ENCODE data around the gene GDI2.

The GDI2 gene

GRCh38 chr10:5813341-5814109, at the start of gene GDI2:
Gene GDI2, minus strand, starts transcription at chr10:5813434. Its CDS starts 176 bp downstream, at chr10:5813258.
- H3K27ac ChIP-seq, result peak within 1 kb of the TSS; percentile 99
- TF ChIP-seq CTCF (IDR thresholded peaks at IDR 0.05; ENCODE audit: low read depth, low read length), result no peak
- H3K4me3 ChIP-seq (ENCODE audit: low read depth, low read length), result peak within 1 kb of the TSS; percentile 90
- no peaks in the 10 kb centered on the region; the same call in 1 of the 2 replicates for H3K36me3 ChIP-seq
- no peaks in the 10 kb centered on the region for H3K27me3 ChIP-seq (ENCODE audit: insufficient read depth, low read depth, severe bottlenecking)
- DNase-seq, result peak; percentile 90
- H3K9me3 ChIP-seq (ENCODE audit: severe bottlenecking), result no peaks in the 10 kb centered on the region

GRCh38 chr10:5862360-5862961, 49.2 kb upstream of the GDI2 start:
- H3K27ac ChIP-seq, result no peak overlapping the region
- DNase-seq, result no peak
- H3K4me3 ChIP-seq (ENCODE audit: low read depth, low read length), result no peak overlapping the region

GRCh38 chr10:5860066-5860465, 46.8 kb upstream of the GDI2 start:
- Histone ChIP-seq H3K4me3 (ENCODE audit: low read depth, low read length) (no peak overlapping the region), H3K9me3 (ENCODE audit: severe bottlenecking) (no peaks in the 10 kb centered on the region), H3K36me3 (no peaks in the 10 kb centered on the region), H3K27ac (no peak overlapping the region), H3K27me3 (ENCODE audit: insufficient read depth, low read depth, severe bottlenecking) (no peaks in the 10 kb centered on the region)
- no peak for DNase-seq
- TF ChIP-seq CTCF (IDR thresholded peaks at IDR 0.05; ENCODE audit: low read depth, low read length), result no peak

More at GRCh38 chr10:5862360-5862961, 49.2 kb upstream of the GDI2 start:
- no peaks in the 10 kb centered on the region for H3K9me3 ChIP-seq (ENCODE audit: severe bottlenecking)
- H3K36me3 ChIP-seq, result no peaks in the 10 kb centered on the region
- no peak for TF ChIP-seq CTCF (IDR thresholded peaks at IDR 0.05; ENCODE audit: low read depth, low read length)
- no peaks in the 10 kb centered on the region for H3K27me3 ChIP-seq (ENCODE audit: insufficient read depth, low read depth, severe bottlenecking)

GRCh38 chr10:5858811-5859210, 45.6 kb upstream of the GDI2 start:
- no peaks in the 10 kb centered on the region for H3K27me3 ChIP-seq (ENCODE audit: insufficient read depth, low read depth, severe bottlenecking)
- H3K9me3 ChIP-seq (ENCODE audit: severe bottlenecking), result no peaks in the 10 kb centered on the region
- no peaks in the 10 kb centered on the region for H3K36me3 ChIP-seq
- H3K4me3 ChIP-seq (ENCODE audit: low read depth, low read length), result no peak overlapping the region
- TF ChIP-seq CTCF (IDR thresholded peaks at IDR 0.05; ENCODE audit: low read depth, low read length), result no peak
- no peak overlapping the region for H3K27ac ChIP-seq
- DNase-seq, result no peak

- no peak overlapping the region for H3K27ac ChIP-seq
- no peak for DNase-seq
- no peak for TF ChIP-seq CTCF (IDR thresholded peaks at IDR 0.05; ENCODE audit: low read depth, low read length)
- H3K36me3 ChIP-seq, result no peaks in the 10 kb centered on the region
- H3K9me3 ChIP-seq (ENCODE audit: severe bottlenecking), result no peaks in the 10 kb centered on the region
- no peak overlapping the region for H3K4me3 ChIP-seq (ENCODE audit: low read depth, low read length)
- H3K27me3 ChIP-seq (ENCODE audit: insufficient read depth, low read depth, severe bottlenecking), result no peaks in the 10 kb centered on the region
Measured at GRCh38 chr10:5856701-5857004, 43.4 kb upstream of the GDI2 start.
